ENCODE data around the gene PTGDS.

PTGDS gene

DNA sequence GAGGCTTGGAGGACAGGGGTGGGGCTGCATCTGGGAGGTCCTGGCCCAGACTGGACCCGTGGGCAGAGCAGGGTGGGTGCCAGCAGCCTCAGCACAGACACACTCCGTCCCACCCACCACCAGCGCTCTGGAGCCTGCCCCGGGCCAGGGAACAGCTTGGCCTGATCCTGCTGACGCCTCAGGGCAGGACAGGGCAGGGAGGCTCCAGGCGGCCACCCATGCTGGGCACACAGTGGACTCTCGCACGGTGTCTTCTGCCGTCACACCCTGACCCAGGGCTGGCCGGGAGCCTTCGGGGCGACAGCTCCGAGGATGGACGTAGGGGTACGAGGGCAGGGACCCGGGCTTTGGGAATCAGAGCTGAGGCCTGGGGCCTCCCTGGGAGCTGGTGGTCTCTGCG, 8.2 kb upstream of the PTGDS start:
- TF ChIP-seq ZBTB7A (IDR thresholded peaks at IDR 0.05; ENCODE audit: low read depth), result no peak
- no peak for TF ChIP-seq RAD21 (IDR thresholded peaks at IDR 0.05; ENCODE audit: low read depth)
- TF ChIP-seq EP300 (IDR thresholded peaks at IDR 0.05; ENCODE audit: borderline replicate concordance), result no peak
- TF ChIP-seq TCF12 (IDR thresholded peaks at IDR 0.05; ENCODE audit: low read depth), result no peak
- no peak for TF ChIP-seq YY1 (IDR thresholded peaks at IDR 0.05; ENCODE audit: low read depth)
- no peak for TF ChIP-seq CREB1 (IDR thresholded peaks at IDR 0.05; ENCODE audit: low read depth)

GRCh38 chr9:136969774-136970173, 7.5 kb upstream of the PTGDS start:
- TF ChIP-seq EP300 (IDR thresholded peaks at IDR 0.05; ENCODE audit: borderline replicate concordance), result no peak
- no peak for TF ChIP-seq TCF12 (IDR thresholded peaks at IDR 0.05; ENCODE audit: low read depth)
- TF ChIP-seq EGR1 (IDR thresholded peaks at IDR 0.05), result no peak
- no peak for TF ChIP-seq RAD21 (IDR thresholded peaks at IDR 0.05; ENCODE audit: low read depth)
- TF ChIP-seq, protein P1, sequence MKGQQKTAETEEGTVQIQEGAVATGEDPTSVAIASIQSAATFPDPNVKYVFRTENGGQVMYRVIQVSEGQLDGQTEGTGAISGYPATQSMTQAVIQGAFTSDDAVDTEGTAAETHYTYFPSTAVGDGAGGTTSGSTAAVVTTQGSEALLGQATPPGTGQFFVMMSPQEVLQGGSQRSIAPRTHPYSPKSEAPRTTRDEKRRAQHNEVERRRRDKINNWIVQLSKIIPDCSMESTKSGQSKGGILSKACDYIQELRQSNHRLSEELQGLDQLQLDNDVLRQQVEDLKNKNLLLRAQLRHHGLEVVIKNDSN (IDR thresholded peaks at IDR 0.05), result no peak
- TF ChIP-seq, protein P2, sequence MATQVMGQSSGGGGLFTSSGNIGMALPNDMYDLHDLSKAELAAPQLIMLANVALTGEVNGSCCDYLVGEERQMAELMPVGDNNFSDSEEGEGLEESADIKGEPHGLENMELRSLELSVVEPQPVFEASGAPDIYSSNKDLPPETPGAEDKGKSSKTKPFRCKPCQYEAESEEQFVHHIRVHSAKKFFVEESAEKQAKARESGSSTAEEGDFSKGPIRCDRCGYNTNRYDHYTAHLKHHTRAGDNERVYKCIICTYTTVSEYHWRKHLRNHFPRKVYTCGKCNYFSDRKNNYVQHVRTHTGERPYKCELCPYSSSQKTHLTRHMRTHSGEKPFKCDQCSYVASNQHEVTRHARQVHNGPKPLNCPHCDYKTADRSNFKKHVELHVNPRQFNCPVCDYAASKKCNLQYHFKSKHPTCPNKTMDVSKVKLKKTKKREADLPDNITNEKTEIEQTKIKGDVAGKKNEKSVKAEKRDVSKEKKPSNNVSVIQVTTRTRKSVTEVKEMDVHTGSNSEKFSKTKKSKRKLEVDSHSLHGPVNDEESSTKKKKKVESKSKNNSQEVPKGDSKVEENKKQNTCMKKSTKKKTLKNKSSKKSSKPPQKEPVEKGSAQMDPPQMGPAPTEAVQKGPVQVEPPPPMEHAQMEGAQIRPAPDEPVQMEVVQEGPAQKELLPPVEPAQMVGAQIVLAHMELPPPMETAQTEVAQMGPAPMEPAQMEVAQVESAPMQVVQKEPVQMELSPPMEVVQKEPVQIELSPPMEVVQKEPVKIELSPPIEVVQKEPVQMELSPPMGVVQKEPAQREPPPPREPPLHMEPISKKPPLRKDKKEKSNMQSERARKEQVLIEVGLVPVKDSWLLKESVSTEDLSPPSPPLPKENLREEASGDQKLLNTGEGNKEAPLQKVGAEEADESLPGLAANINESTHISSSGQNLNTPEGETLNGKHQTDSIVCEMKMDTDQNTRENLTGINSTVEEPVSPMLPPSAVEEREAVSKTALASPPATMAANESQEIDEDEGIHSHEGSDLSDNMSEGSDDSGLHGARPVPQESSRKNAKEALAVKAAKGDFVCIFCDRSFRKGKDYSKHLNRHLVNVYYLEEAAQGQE (IDR thresholded peaks at IDR 0.05; ENCODE audit: low read depth), result no peak
- TF ChIP-seq, protein P3, sequence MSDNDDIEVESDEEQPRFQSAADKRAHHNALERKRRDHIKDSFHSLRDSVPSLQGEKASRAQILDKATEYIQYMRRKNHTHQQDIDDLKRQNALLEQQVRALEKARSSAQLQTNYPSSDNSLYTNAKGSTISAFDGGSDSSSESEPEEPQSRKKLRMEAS (IDR thresholded peaks at IDR 0.05), result no peak
- TF ChIP-seq FOXM1 (IDR thresholded peaks at IDR 0.05; ENCODE audit: borderline replicate concordance, low read depth), result no peak
- TF ChIP-seq TEAD4 (IDR thresholded peaks at IDR 0.05), result no peak
- TF ChIP-seq TAF1 (IDR thresholded peaks at IDR 0.05; ENCODE audit: low read depth), result no peak
- TF ChIP-seq YY1 (IDR thresholded peaks at IDR 0.05; ENCODE audit: low read depth), result no peak

DNA sequence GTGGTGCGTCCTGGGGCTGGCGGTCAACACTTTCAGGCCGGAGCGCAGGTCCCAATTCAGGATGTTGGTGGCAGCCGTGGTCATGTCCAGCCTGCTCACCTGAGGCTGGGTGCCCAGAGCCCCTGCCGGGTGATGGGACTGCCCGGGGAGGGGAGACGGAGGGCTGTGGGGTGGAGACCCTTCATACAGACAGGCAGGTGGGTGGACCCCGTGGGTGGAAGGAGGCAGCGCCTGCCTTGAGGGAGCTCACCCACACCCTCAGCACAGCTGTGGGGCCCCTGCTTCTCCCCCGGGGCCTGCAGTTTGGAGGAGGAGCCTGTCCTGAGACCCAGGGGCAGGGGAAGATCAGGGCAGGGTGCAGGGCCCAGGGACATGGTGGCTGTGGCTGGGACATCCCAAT, 6.9 kb upstream of the PTGDS start:
- no peak for TF ChIP-seq YY1 (IDR thresholded peaks at IDR 0.05; ENCODE audit: low read depth)
- no peak for TF ChIP-seq TEAD4 (IDR thresholded peaks at IDR 0.05)
- no peak for TF ChIP-seq FOXM1 (IDR thresholded peaks at IDR 0.05; ENCODE audit: borderline replicate concordance, low read depth)
- TF ChIP-seq CREB1 (IDR thresholded peaks at IDR 0.05; ENCODE audit: low read depth), result no peak
- TF ChIP-seq ZBTB7A (IDR thresholded peaks at IDR 0.05; ENCODE audit: low read depth), result no peak
- TF ChIP-seq EGR1 (IDR thresholded peaks at IDR 0.05), result no peak
- no peak for TF ChIP-seq RAD21 (IDR thresholded peaks at IDR 0.05; ENCODE audit: low read depth)
- TF ChIP-seq, protein P2 (IDR thresholded peaks at IDR 0.05; ENCODE audit: low read depth), result no peak
- TF ChIP-seq, protein P3 (IDR thresholded peaks at IDR 0.05), result no peak
- TF ChIP-seq NFIC (IDR thresholded peaks at IDR 0.05), result no peak
- TF ChIP-seq CEBPB (IDR thresholded peaks at IDR 0.05), result no peak
- no peak for TF ChIP-seq EP300 (IDR thresholded peaks at IDR 0.05; ENCODE audit: borderline replicate concordance)

DNA sequence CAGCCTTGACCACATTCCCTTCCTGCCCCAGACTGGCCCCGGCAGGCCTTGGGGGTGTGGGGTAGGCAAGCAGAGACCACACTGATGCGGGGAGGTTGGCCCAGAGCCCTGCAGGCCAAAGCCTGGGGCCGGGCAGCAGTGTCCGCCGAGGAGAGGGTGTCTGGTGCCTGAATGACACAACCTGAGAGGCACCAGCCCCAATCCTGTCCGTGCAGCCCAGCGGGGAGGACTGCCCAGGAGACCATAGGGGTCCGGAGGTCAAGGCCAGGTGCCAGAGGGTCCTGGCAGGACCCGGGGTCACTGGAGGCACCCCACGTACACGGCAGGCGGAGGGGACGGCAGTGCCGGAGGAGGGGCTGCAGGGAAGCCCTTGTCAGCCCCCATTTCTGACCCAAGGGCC, 5.6 kb upstream of the PTGDS start:
- TF ChIP-seq TEAD4 (IDR thresholded peaks at IDR 0.05), result no peak
- TF ChIP-seq EGR1 (IDR thresholded peaks at IDR 0.05), result no peak
- no peak for TF ChIP-seq TAF1 (IDR thresholded peaks at IDR 0.05; ENCODE audit: low read depth)
- no peak for TF ChIP-seq CREB1 (IDR thresholded peaks at IDR 0.05; ENCODE audit: low read depth)
- TF ChIP-seq, protein P3 (IDR thresholded peaks at IDR 0.05), result no peak
- TF ChIP-seq, protein P2 (IDR thresholded peaks at IDR 0.05; ENCODE audit: low read depth), result no peak
- TF ChIP-seq FOXM1 (IDR thresholded peaks at IDR 0.05; ENCODE audit: borderline replicate concordance, low read depth), result no peak
- no peak for TF ChIP-seq RAD21 (IDR thresholded peaks at IDR 0.05; ENCODE audit: low read depth)
- TF ChIP-seq, protein P1 (IDR thresholded peaks at IDR 0.05), result no peak
- no peak for TF ChIP-seq YY1 (IDR thresholded peaks at IDR 0.05; ENCODE audit: low read depth)
- no peak for TF ChIP-seq ZBTB7A (IDR thresholded peaks at IDR 0.05; ENCODE audit: low read depth)
- no peak for TF ChIP-seq CEBPB (IDR thresholded peaks at IDR 0.05)
- no peak for TF ChIP-seq EP300 (IDR thresholded peaks at IDR 0.05; ENCODE audit: borderline replicate concordance)
- TF ChIP-seq NFIC (IDR thresholded peaks at IDR 0.05), result no peak
- no peak for TF ChIP-seq TCF12 (IDR thresholded peaks at IDR 0.05; ENCODE audit: low read depth)
